KMS-11 (cell line): Measurements from ENCODE around the gene APBB1IP.

ENCODE experiments used
- H2AFZ ChIP-seq: fragments of 200-600 bp; sonication (generic); 2 replicates; pipeline ENCODE4 v1.6.1; 2016; ENCODE audit warnings: antibody characterized with exemption, mixed run types, low read depth
- H3K27ac ChIP-seq: fragments of 200-600 bp; sonication (generic); 2 replicates; pipeline ENCODE4 v1.6.1; 2016; ENCODE audit warnings: mild to moderate bottlenecking, mixed run types
- H3K27me3 ChIP-seq: fragments of 200-600 bp; sonication (generic); 2 replicates; pipeline ENCODE4 v1.6.1; 2017; ENCODE audit warnings: mild to moderate bottlenecking, low read depth, mixed run types, moderate library complexity; ENCODE audit not compliant: insufficient read depth
- H3K36me3 ChIP-seq: fragments of 200-600 bp; sonication (generic); 2 replicates; pipeline ENCODE4 v1.6.1; 2017; ENCODE audit warnings: mild to moderate bottlenecking, mixed run types; ENCODE audit not compliant: insufficient read depth
- H3K4me1 ChIP-seq: fragments of 200-600 bp; sonication (generic); 2 replicates; pipeline ENCODE4 v1.6.1; 2016; ENCODE audit warnings: mild to moderate bottlenecking, low read depth, mixed run types; ENCODE audit not compliant: poor library complexity, severe bottlenecking
- H3K4me2 ChIP-seq: fragments of 200-600 bp; sonication (generic); 2 replicates; pipeline ENCODE4 v1.7.0; 2016; ENCODE audit warnings: mild to moderate bottlenecking, mixed run types
- H3K4me3 ChIP-seq: fragments of 200-600 bp; sonication (generic); IDR thresholded peaks from 2 replicates; pipeline ENCODE4 v1.6.1; 2017; ENCODE audit warnings: low read depth, low read length, mixed read lengths; ENCODE audit not compliant: insufficient read depth
- H3K79me2 ChIP-seq: fragments of 200-600 bp; sonication (generic); 2 replicates; pipeline ENCODE4 v1.6.1; 2016; ENCODE audit warnings: low read depth, mixed run types; ENCODE audit not compliant: insufficient read depth
- H3K9ac ChIP-seq: fragments of 200-600 bp; sonication (generic); 2 replicates; pipeline ENCODE4 v1.6.1; 2016; ENCODE audit warnings: mild to moderate bottlenecking, mixed run types
- H4K20me1 ChIP-seq: fragments of 200-600 bp; sonication (generic); 2 replicates; pipeline ENCODE4 v1.6.1; 2016; ENCODE audit warnings: mild to moderate bottlenecking, mixed run types; ENCODE audit not compliant: insufficient read depth
- CTCF ChIP-seq: fragments of 200-600 bp; sonication (generic); conservative IDR thresholded peaks from 2 replicates; pipeline ENCODE4 v1.6.1; 2017; ENCODE audit warnings: low read depth, mild to moderate bottlenecking, antibody characterized with exemption, low read length, moderate library complexity, mixed read lengths

The APBB1IP gene

GRCh38 chr10:26481315-26481692, 43.2 kb downstream of the APBB1IP start:
- Histone ChIP-seq H3K27ac (no peak overlapping the region), H3K27me3 (no peaks in the 10 kb centered on the region), H3K36me3 (no peaks in the 10 kb centered on the region), H3K9ac (no peak overlapping the region), H3K4me3 (no peak overlapping the region), H3K4me2 (no peak overlapping the region), H3K79me2 (no peaks in the 10 kb centered on the region), H3K4me1 (no peaks in the 10 kb centered on the region), H2AFZ (no peak overlapping the region), H4K20me1 (no peaks in the 10 kb centered on the region)
- no peak for TF ChIP-seq CTCF

GRCh38 chr10:26481914-26482550, 43.9 kb downstream of the APBB1IP start:
- no peak overlapping the region for H3K9ac ChIP-seq
- H3K36me3 ChIP-seq: no peaks in the 10 kb centered on the region
- no peak overlapping the region for H3K4me2 ChIP-seq
- no peak overlapping the region for H3K4me3 ChIP-seq
- H4K20me1 ChIP-seq: no peaks in the 10 kb centered on the region
- no peak overlapping the region for H3K27ac ChIP-seq
- no peak for TF ChIP-seq CTCF
- no peak overlapping the region for H2AFZ ChIP-seq
- no peaks in the 10 kb centered on the region for H3K4me1 ChIP-seq
- no peaks in the 10 kb centered on the region for H3K27me3 ChIP-seq
- H3K79me2 ChIP-seq: no peaks in the 10 kb centered on the region

- H3K27me3 ChIP-seq: no peaks in the 10 kb centered on the region
- no peak overlapping the region for H3K4me3 ChIP-seq
- H3K4me1 ChIP-seq: no peaks in the 10 kb centered on the region
- no peak for TF ChIP-seq CTCF
- no peaks in the 10 kb centered on the region for H4K20me1 ChIP-seq
- no peaks in the 10 kb centered on the region for H3K36me3 ChIP-seq
- no peak overlapping the region for H3K9ac ChIP-seq
- H2AFZ ChIP-seq: no peak overlapping the region
- H3K4me2 ChIP-seq: no peak overlapping the region
- H3K79me2 ChIP-seq: no peaks in the 10 kb centered on the region
- H3K27ac ChIP-seq: no peak overlapping the region
Measured at GRCh38 chr10:26483554-26483953, 45.4 kb downstream of the APBB1IP start.

- Histone ChIP-seq H3K27ac (no peak overlapping the region), H4K20me1 (no peaks in the 10 kb centered on the region), H3K36me3 (no peaks in the 10 kb centered on the region), H3K4me3 (no peak overlapping the region), H3K4me1 (no peaks in the 10 kb centered on the region), H3K4me2 (no peak overlapping the region), H2AFZ (no peak overlapping the region), H3K79me2 (no peaks in the 10 kb centered on the region), H3K27me3 (no peaks in the 10 kb centered on the region), H3K9ac (no peak overlapping the region)
- TF ChIP-seq CTCF: no peak
Measured at GRCh38 chr10:26485150-26485941, 47.2 kb downstream of the APBB1IP start.
